NCI-H2029 (cell line): ENCODE data around the gene ITIH3.
A peak's percentile ranks its signal among the peaks of the same experiment; 100 is the strongest.

Source experiments
- DNase-seq: peaks from one replicate; lab custom pipeline; 2025; lab: John Stamatoyannopoulos, UW

ITIH3 gene

GRCh38 chr3:52845691-52846431, 51.3 kb downstream of the ITIH3 start:
- DNase-seq: no peak

- DNase-seq: peak; percentile 15
These were observed 51.9 kb downstream of the ITIH3 start for GRCh38 chr3:52846432-52846965.

- DNase-seq: no peak
These were observed 52.6 kb downstream of the ITIH3 start for GRCh38 chr3:52847241-52847640.

DNA sequence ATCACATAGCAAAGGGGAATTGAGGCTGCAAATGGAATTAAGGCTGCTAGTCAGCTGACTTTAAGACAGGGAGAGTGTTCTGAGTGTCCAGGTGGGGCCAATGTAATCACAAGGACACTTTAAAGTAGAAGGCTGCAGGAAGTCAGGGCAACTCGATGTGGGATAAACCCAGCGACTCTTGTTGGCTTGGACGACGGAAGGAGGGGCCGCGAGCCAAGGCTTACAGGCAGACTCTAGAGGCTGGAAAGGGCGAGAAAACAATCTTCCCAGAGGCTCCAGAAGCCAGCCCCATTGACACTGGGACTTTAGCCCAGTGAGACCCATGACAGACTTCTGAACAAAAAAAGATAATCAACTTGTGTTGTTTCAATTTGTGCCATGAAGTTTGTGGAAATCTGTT, 53.1 kb downstream of the ITIH3 start:
- DNase-seq: no peak

DNA sequence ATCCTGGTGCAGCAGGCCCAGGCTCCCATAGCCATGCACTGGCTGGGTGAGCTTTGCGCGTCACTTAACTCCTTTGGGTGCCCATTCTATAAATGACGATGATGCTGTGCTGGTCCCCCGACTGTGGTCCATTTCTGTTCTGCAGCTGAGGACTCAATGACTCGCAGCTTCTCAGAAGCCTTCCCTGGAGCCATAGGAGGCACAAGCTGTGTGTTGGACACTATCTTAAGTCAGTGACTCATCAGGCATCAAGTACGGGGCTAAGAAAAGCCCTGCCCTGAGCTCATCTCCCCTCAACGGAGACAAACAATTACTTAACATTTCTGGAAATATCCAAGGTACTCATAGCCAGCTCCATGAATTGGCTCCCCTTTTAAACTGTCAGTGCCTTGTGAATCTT, 54.0 kb downstream of the ITIH3 start:
- no peak for DNase-seq

DNA sequence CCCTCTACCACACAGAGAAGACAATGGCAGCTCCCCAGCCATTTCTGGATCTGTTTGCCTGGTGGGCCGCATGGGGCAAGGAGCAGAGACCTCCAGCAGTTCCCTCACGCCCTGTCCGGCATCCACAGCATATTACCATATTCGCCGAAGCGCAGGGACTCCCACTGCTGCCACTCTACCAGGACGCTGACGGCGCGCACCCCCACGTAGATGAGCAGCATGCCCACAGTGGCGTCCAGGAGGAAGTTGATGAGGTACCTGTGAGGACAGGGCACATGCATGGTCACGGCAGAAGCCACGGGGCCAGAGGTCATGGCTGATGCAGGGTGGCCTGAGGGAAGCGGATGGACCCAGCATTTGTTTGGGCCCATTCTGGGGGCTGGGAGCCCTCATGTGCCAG, 55.1 kb downstream of the ITIH3 start:
- no peak for DNase-seq

DNA sequence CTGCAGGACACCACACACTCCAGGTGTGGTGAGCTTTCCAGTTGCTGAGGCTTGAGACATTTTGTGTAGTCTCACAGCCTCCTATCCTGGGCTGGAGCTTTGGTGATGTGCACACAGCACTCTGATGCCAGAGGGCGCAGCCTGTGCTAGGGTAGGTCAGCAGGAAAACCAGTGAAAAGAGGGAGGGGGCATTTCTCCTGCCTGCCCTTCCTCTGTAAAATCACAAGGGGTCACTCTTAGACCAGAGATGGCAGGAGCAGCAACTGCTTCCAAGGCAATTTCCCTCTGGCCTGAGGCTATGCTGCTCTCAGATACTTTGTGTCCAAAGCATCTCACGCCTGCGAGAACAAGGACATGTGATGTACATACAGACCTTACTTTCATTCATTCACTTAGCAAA, 56.8 kb downstream of the ITIH3 start:
- DNase-seq: peak; percentile 25

DNA sequence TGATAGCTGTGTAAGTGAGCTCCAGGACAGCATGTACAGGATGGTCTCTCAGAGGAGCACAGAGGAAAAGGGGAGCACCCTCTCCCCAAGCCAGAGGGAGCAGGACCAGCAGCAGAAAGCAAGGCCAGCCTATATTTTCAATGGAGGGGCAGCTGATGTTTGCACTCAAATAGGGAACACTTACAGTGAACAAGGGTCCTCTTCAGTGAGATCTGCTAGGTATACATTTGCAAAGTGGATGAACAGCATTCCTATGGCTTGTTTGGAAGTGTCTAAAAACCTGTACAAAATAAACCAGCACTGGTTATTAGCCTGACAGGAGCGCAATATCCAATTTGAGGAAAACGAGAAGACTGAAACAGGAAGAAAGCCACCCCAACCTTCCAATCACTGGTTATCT, 57.8 kb downstream of the ITIH3 start:
- no peak for DNase-seq

DNA sequence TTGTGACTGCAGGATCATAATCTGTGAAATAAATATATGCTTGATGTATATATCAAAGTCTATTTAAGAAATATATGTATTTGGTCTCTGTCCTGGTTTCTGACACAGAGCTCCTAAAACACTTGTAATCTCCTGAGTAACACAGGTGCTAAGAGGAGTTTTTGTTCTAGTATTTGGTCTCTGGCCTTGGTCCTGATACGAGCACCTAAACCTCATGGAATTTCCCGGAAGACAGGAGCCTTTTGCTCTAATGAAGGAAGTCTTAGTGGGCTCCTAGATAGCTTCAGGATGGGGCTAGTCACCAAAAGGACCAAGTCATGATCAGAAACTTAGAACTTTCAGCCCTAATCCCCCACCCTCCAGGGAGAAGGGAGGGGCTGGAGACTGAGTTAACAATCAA, 59.4 kb downstream of the ITIH3 start:
- DNase-seq: no peak

DNA sequence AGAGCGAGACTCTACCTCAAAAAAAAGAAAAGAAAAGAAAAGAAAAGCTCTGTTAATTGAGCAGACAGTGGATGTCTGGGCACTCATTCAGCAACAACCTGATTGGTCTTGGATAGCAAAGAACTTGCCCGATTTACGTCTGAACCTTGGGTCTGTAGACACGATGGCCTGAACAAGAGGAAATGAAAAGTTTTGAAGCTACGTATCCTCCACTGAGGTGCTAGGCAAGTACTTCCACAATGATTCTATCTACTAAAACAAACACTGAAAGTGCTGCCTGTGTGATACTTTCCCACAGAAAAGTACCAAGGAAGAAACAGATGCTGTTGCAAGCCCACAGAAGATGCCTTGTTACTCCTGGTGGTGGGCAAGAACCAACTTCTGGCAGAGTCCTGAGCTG, 62.1 kb downstream of the ITIH3 start:
- DNase-seq: no peak

DNA sequence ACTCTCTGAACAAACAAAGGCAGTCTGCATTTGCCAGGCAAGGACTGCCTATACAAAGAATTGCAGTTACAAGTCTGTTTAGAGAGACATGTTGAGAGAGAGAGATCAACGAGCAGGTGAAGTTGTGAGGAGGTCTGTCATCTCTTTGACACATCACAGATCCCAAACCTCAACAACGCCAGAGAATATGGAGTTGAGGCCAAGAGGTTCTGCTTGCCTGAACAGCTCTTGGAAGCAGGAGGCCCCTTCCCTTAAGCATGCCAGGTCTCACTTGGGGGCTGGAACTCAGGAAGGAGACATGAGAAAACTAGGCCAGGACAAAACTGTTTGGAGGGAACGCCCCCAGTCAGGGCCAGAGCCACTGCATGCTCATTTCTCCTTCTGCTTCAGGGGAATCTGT, 62.5 kb downstream of the ITIH3 start:
- DNase-seq: no peak

- DNase-seq: no peak
These were observed 63.3 kb downstream of the ITIH3 start for GRCh38 chr3:52857864-52858263.
